ENCODE results near the gene DMD.

The DMD gene

DNA sequence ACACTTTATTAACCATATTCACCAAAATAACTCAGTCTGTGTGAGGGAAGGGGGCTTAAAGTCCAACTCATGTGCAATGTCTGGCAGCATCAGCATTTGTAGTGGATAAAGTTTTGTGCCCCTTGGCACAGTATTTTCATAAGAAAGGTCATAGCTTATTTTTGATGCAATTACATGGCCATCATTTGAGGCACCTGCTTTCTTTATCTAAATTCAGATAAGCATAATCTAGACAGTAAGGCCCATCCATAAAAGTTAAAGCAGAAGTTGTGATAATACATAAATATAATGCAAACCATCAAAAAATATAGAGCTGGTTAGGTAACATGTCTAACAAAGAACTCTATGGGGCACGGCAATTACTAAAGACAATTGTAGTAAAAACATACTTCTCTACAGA lies 763.7 kb downstream of the DMD start:
- Histone ChIP-seq H3K27ac (no peak overlapping the region), H3K4me1 (peaks cover 13% of the 10 kb centered on the region), H3K36me3 (no peaks in the 10 kb centered on the region), H3K9me3 (no peaks in the 10 kb centered on the region), H3K4me2 (no peak overlapping the region), H3K27me3 (peaks cover 65% of the 10 kb centered on the region), H3K4me3 (no peak overlapping the region), H3K9ac (no peak overlapping the region), H4K20me1 (no peaks in the 10 kb centered on the region)
- no peak for TF ChIP-seq Cebpa-rat (IDR thresholded peaks at IDR 0.05)

DNA sequence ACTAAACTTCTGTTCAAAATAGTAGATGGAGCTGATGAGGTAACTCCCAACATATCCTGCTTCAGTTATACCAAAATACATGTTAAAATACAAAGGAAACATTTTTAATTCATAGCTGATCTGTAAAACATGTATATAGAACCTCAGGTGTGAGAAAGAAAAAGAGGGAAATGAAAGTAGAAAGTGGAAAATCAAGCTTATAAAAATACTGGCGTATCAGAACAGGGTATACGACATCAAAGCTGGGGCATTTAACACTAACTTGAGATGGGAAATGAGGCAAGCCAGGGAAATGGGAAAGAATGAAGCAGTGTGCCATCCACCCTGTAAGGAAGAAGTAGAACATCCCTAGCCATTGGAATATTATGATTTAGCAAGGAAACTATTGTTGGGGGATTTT lies 767.5 kb downstream of the DMD start:
- Histone ChIP-seq H3K4me1 (peaks cover 13% of the 10 kb centered on the region), H3K4me2 (no peak overlapping the region)

DNA sequence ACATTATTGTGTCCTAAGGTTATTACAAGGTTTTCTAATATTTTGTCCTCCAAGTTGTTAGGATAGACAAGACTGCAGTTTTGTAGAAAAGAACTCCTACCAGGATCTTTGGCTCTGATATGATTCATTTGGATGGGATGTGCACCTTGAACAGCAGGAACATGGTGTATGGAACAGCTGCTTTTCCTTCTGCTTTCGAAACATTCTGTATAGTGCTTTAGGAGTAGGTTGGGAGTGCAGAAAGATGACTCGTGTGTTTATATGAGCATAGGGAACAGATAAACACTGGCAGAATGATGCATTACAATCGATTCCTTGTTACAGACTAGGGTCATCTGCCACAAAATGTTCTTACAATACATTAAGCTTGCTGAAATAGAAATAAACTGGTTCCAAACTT lies 790.1 kb downstream of the DMD start:
- Histone ChIP-seq H3K4me3 (no peak overlapping the region), H3K36me3 (no peaks in the 10 kb centered on the region), H3K27ac (no peak overlapping the region), H4K20me1 (no peaks in the 10 kb centered on the region), H3K4me2 (no peak overlapping the region), H3K27me3 (peaks cover 87% of the 10 kb centered on the region), H3K4me1 (no peaks in the 10 kb centered on the region), H3K9me3 (no peaks in the 10 kb centered on the region), H3K9ac (no peak overlapping the region)
- TF ChIP-seq Cebpa-rat (IDR thresholded peaks at IDR 0.05), result no peak

More for the DNA sequence above, 767.5 kb downstream of the DMD start:
- Histone ChIP-seq H3K27ac (no peak overlapping the region), H3K4me3 (no peak overlapping the region), H3K36me3 (no peaks in the 10 kb centered on the region), H3K9ac (no peak overlapping the region), H3K27me3 (peaks cover 64% of the 10 kb centered on the region), H4K20me1 (no peaks in the 10 kb centered on the region), H3K9me3 (no peaks in the 10 kb centered on the region)
- TF ChIP-seq Cebpa-rat (IDR thresholded peaks at IDR 0.05), result no peak

DNA sequence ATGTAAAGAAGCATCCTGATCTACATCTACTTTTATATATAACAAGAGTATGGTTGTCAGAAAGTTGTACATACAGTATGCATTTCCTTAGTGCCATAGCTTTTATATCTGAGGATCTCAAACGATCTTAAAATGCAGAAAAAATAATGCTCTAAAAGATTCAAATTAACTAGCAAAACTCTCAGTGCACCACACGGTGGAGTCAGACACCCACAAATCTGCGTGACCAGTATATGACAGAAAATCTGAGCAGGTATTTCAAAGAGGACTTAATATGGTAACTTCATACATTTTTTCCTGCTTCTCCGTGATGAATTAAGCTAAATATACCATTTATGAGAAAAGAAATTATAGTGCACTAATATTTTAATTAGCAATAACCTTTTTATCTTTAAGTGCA lies 803.0 kb downstream of the DMD start:
- peaks cover 50% of the 10 kb centered on the region for H3K27me3 ChIP-seq
- H3K4me1 ChIP-seq, result no peaks in the 10 kb centered on the region
- no peaks in the 10 kb centered on the region for H4K20me1 ChIP-seq
- no peak overlapping the region for H3K4me3 ChIP-seq
- no peaks in the 10 kb centered on the region for H3K36me3 ChIP-seq
- no peak overlapping the region for H3K27ac ChIP-seq
- TF ChIP-seq Cebpa-rat (IDR thresholded peaks at IDR 0.05), result no peak
- no peaks in the 10 kb centered on the region for H3K9me3 ChIP-seq
- no peak overlapping the region for H3K4me2 ChIP-seq
- H3K9ac ChIP-seq, result no peak overlapping the region

DNA sequence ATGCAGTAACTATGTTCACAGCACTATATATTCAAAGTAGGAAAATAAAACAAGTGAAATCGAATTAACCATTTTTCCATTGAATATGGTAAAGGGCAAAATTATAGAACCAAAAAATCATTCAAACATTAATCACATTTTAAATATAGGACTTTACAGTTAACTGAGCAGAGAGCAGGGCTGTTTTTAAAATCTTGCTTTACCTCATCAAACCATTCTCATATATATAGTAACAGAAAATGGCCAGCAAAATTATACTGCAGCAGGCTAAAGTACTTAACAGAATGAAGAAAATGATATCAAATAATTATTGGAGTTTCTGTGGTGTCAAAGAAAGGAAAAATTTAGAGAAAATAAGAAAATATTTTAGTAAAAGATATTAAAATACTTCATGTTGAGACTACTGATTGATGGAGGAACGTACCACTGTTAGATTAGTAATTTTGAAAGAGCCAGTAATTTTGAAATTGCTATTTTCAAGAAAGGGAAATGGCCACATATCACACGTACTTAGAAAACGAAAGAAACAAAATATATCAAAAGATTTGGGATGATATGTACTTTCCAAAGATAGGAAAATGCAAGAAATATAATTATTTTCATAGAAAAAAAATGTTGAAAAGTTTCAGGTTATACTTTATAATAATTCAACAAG lies 813.7 kb downstream of the DMD start:
- Histone ChIP-seq H4K20me1 (no peaks in the 10 kb centered on the region), H3K4me3 (no peak overlapping the region), H3K27me3 (peaks cover 54% of the 10 kb centered on the region), H3K9me3 (no peaks in the 10 kb centered on the region), H3K4me2 (no peak overlapping the region), H3K4me1 (no peaks in the 10 kb centered on the region), H3K27ac (no peak overlapping the region), H3K36me3 (no peaks in the 10 kb centered on the region), H3K9ac (no peak overlapping the region)
- no peak for TF ChIP-seq Cebpa-rat (IDR thresholded peaks at IDR 0.05)

DNA sequence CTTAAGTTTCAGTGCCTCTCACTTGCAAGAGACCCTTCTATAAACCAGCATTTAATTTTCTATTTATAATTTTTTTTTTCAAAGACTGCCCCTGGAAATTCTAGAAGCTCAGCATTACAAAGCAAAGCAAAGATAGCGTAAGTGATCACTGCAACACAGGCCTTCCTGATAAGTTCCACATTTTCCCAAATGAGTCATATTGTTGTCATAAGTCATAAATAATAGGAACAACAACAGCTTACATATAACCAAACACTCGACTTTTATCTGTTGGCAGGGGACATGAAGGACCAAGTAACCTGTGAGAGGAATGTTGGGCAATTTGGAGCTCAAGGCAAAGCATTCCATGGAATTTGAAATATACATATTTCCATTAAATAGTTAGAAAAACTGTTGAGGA lies 815.5 kb downstream of the DMD start:
- Histone ChIP-seq H3K4me3 (no peak overlapping the region), H3K4me1 (no peaks in the 10 kb centered on the region), H3K36me3 (no peaks in the 10 kb centered on the region), H3K9me3 (no peaks in the 10 kb centered on the region), H3K27ac (no peak overlapping the region), H3K27me3 (peaks cover 66% of the 10 kb centered on the region), H4K20me1 (no peaks in the 10 kb centered on the region), H3K4me2 (no peak overlapping the region), H3K9ac (no peak overlapping the region)
- TF ChIP-seq Cebpa-rat (IDR thresholded peaks at IDR 0.05), result no peak

DNA sequence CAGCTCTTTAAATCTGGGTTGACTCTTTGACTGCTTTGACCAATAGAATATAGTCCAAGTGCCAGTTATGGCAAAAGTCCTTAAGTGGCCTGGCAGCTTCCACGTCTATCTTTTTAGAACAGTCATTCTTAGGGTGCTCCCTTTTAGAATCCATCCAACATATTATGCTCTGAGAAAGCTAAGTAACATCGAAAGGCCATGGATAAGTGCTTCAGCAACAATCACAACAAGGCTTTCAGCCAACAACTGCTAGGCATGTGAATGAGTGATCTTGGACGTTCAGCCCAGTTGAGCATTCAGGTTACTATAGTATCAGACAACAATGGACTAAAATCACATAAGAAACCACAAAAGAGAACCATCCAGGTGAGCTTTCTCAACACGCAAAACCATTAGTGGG lies 818.7 kb downstream of the DMD start:
- H3K27me3 ChIP-seq, result peaks cover 74% of the 10 kb centered on the region
- H3K4me1 ChIP-seq, result no peaks in the 10 kb centered on the region
- H3K27ac ChIP-seq, result no peak overlapping the region
- no peaks in the 10 kb centered on the region for H3K36me3 ChIP-seq
- no peak overlapping the region for H3K4me2 ChIP-seq
- H3K9ac ChIP-seq, result no peak overlapping the region
- no peaks in the 10 kb centered on the region for H4K20me1 ChIP-seq
- no peaks in the 10 kb centered on the region for H3K9me3 ChIP-seq
- H3K4me3 ChIP-seq, result no peak overlapping the region
- no peak for TF ChIP-seq Cebpa-rat (IDR thresholded peaks at IDR 0.05)

DNA sequence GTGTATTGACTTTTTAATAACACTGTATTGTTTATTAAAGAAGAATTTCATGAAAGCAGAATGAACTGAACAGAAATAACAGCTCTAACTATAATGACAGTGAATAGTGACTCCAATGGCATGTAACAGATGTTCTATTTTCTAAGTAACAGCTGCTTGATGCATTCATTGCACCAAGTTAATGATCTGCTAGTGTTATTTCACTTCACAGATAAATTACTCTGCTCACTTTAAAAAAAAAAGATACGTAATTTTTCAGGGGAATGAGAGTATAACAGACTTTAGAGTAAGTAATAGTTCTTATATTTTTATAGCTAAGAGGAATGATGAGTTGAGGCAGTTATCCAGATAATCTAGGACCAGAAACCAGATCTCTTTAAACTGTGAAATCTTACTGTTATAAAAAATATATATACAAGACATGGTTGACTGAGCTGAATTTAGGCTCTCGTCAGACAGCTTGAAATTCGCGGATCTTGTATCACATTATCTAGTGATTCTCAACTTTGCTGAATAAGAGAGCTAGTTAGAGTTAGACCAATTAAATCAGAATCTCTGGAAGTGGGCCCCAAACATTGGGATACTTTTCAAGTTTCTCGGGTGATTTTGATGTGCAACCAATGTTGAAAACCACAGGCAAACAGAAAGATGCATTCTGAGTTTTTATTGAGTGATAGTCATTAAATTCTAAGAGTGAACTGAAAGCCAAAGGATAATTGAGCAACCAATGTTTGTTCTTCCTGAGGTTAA lies 840.7 kb downstream of the DMD start:
- H3K9ac ChIP-seq, result no peak overlapping the region
- no peak for TF ChIP-seq Cebpa-rat (IDR thresholded peaks at IDR 0.05)
- no peaks in the 10 kb centered on the region for H3K9me3 ChIP-seq
- no peaks in the 10 kb centered on the region for H3K36me3 ChIP-seq
- H3K4me2 ChIP-seq, result no peak overlapping the region
- no peaks in the 10 kb centered on the region; the same call in 1 of the 2 replicates for H4K20me1 ChIP-seq
- H3K4me1 ChIP-seq, result no peaks in the 10 kb centered on the region
- H3K4me3 ChIP-seq, result no peak overlapping the region
- H3K27ac ChIP-seq, result no peak overlapping the region
- H3K27me3 ChIP-seq, result peaks cover 90% of the 10 kb centered on the region

DNA sequence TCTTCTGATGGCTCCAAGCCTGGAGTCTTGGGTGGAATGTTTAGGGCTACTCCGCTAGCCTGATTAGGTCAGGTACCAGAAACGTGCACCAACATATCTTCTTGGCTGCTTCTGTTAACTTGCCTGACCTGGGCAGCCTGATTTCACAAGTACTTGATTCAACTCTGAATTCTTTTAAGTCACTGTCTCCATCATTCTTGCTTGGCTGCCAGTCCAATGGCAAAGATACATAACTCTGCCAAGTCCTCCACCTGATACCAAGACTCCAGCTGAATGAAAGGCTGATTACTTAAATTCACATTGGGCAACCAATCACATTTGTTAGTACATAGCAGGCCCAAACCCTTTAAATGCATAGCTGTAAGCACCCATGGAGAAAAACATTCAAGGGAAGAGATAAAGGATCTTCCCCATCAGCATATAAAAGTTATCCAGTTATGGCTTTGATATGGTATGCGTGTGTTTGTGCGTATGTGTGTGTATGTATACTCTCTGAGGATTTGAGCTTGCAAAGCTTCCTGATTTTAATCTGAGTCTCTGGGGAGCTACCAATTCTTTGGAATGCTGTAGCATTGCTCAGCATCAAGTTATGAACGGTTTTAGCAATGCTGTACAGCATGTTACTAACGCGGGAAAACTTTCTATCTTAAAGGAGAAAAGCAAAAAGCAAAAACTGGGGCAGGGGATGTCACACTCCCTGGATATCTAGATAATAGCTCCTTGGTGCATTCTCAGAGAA lies 917.2 kb downstream of the DMD start:
- no peak overlapping the region for H3K27ac ChIP-seq
- no peak overlapping the region for H3K4me3 ChIP-seq
- H4K20me1 ChIP-seq, result no peaks in the 10 kb centered on the region; the same call in 1 of the 2 replicates
- no peak overlapping the region for H3K4me2 ChIP-seq
- peaks cover 97% of the 10 kb centered on the region for H3K27me3 ChIP-seq
- no peak overlapping the region for H3K9ac ChIP-seq
- H3K36me3 ChIP-seq, result no peaks in the 10 kb centered on the region
- H3K4me1 ChIP-seq, result no peaks in the 10 kb centered on the region
- no peaks in the 10 kb centered on the region for H3K9me3 ChIP-seq
- TF ChIP-seq Cebpa-rat (IDR thresholded peaks at IDR 0.05), result no peak

DNA sequence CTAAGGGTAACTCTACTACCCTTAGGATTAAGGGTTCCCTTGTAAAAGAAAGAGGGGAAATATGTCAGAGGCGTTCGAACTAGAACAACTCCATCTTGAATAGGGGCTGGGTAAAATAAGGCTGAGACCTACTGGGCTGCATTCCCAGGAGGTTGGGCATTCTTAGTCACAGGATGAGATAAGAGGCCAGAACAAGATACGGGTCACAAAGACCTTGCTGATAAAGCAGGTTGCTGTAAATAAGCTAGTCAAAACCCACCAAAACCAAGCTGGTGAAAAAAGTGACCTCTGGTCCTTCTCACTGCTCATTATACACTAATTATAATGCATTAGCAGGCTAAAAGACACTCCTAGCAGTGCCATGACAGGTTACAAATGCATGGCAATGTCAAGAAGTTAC lies 922.0 kb downstream of the DMD start:
- no peak overlapping the region for H3K4me3 ChIP-seq
- no peaks in the 10 kb centered on the region for H3K4me1 ChIP-seq
- H4K20me1 ChIP-seq, result no peaks in the 10 kb centered on the region; the same call in 1 of the 2 replicates
- no peak for TF ChIP-seq Cebpa-rat (IDR thresholded peaks at IDR 0.05)
- H3K4me2 ChIP-seq, result no peak overlapping the region
- no peak overlapping the region for H3K27ac ChIP-seq
- no peak overlapping the region for H3K9ac ChIP-seq
- peaks cover 96% of the 10 kb centered on the region for H3K27me3 ChIP-seq
- no peaks in the 10 kb centered on the region for H3K36me3 ChIP-seq
- no peaks in the 10 kb centered on the region for H3K9me3 ChIP-seq
